Stimulated activated CD4-positive, alpha-beta T cell treated with anti-CD3 and anti-CD28 coated beads, Interleukin-15, amount 100 ng/mL, for 1 hour (primary cell): ENCODE data around the gene C16orf92.
A peak's percentile ranks its signal among the peaks of the same experiment; 100 is the strongest.
"Not testable (repeated sequence)": the region's sequence is repeated elsewhere in the genome, so short reads cannot be mapped to it uniquely, and the experiment has no call there.

ENCODE experiments used
- DNase-seq, 2 donors: peaks; one replicate each; pipeline ENCODE4 v3.0.0-alpha.2; 2020; ENCODE audit warnings: low read depth in 1 of 2, low spot score in 1 of 2

Gene C16orf92

DNA sequence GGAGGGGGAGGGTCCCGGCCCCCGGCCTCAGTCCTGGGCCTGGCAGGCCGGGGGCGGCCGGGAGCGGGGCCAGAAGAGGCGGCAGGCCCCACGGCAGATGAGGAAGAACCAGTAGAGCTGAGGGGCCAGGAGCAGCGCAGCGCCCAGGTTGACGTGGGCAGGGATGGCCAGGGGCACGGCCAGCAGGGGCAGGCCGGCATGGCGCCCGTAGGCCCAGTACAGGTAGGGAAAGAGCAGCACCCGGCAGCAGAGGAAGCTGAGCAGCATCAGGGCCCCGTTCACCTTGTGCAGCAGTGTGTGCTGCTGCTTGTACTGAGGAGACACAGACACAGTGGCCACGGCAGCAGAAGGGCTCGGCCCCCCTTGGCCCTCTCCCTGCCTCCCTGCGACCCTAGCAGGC lies 2.2 kb downstream of the C16orf92 start:
- DNase-seq: no peak

DNA sequence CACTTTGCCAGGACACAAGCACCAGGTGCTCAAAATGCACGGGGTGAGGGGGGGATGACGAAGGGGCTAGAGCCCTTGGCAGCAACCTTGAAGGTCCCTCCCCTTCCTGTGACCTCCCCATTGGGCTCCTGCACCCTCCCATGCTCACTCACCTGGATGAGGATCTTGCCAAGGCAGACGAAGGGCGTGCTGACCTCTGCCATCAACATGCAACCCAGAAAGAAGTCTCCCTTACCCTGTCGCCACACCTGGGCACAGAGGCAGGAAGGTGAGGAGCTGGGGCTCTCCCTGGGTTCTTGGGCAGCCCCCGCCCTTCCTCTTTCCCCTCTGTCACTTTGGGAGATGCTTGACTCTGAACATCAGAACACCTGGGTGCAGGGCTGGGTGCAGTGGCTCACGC lies 2.6 kb downstream of the C16orf92 start:
- DNase-seq: no peak

DNA sequence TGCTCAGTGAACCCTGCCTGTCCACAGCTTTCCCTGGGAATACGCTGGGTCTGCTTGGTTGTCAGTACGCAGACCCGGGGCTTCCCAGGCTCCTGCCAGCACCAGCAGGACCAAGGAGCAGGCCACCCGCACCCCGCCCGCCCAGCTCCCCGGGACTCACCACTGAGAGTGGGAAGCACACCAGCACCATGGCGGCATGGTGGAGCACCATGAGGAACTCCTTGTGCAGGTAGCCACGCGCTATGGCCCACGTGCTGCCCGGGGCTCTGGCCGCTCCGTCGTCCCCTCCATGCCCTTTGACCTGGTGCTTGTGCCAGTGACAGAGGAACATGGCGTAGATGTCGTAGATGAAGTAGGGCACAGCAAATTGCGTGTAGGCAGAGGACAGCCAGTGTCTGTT lies 3.5 kb downstream of the C16orf92 start:
- no peak for DNase-seq

DNA sequence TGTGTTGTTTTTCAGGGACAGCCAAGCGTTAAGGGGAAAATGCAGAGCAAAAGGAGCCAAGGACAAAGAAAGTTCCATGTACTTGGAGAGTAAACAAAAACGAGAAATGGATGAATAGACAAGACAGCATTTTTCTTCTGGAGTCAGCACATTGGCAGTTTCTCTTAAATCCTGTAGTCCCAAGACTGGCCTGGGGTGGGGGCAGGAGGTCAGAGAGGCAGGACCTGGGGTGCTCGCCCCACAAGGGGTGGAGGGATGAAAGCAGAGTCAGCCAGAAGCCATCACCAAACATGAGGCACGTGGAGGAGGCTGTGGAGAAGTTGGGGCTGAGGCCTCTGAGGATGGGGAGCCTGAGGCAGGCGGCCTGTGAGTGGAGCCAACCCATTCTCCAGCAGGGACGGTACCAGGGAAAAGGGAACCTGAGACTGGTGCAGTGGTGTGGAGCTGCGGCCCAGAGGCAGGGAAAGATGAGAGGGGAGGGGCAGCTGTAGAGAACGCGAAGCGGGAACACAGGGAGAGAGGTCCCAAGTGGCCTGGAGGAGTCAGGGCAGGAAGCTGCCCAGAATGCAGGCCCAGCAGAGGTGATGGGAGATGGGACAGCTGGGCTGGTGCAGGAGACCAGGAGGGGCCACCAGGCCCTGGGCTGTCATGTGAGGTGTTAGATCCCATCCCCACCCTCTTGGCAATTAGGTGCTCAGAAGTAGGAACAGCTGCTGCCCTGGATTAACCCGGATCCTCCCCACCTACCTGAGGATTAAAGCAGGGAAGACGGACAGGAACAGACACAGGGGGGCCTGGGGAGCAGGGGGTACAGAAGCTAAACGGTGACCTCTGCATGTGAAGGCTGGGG lies 4.8 kb downstream of the C16orf92 start:
- DNase-seq: no peak

DNA sequence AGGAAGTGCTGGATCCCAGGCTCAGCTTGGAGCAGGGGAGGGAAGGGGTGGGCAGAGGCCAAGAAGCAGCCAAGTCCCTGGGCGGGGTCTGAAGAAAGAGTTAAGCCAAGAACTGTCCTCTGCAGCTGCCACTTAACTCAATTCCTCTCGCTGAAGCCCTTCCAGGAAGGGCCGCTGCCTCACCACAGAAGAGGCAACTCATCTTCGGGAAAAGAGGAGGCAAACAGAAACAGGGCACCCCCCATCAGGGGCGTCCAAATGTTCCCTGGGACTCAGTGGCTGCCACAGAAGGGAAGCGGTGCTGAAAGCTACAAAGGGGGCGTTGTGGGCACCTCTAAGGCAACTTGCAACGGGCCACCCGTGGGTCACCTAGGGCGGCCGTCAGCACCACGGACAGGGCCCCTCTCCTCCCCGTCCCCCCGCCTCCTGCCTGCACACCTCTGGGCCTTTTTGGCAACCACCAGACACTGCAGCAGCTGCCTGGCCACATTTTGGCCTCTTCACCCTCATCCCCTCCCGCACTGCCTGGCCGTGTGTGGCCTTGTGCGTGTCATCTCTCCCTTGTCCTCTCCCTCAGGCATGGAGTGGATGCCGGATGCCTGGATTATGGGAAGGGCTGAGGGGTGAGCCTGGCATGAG lies 5.6 kb downstream of the C16orf92 start:
- no peak for DNase-seq

DNA sequence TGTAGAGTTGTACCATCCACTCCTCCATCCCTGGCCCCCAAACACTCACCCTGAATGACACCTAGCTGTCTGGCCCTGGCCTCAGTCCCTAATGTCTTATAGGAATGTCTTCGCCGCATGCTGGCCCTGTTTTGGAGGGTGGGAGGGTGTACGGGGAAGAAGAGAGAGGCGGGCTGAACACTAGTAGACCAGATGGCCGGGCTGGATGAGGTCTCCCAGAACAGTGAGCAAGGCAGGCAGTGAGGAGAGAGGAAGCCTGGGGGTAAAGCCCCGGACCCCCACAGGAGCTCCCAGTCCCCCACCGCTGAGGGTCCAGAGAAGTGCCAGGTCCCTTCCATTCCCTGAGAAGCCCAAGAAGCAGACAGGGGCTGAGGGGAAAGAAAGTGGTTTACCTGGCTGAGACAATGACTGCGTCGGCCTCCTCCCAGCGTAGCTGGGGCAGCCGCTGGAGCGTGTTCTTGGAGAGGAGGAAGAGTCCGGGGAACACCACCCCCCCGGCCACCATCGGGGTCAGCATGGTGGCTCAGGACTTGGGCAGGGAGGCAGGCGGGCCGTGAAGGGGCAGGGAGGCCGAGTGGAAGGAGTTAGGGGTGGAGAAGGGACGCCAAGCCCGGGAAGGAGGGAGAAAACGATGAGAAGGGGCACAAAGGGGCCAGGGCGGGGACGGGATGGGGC lies 7.2 kb downstream of the C16orf92 start:
- no peak for DNase-seq

DNA sequence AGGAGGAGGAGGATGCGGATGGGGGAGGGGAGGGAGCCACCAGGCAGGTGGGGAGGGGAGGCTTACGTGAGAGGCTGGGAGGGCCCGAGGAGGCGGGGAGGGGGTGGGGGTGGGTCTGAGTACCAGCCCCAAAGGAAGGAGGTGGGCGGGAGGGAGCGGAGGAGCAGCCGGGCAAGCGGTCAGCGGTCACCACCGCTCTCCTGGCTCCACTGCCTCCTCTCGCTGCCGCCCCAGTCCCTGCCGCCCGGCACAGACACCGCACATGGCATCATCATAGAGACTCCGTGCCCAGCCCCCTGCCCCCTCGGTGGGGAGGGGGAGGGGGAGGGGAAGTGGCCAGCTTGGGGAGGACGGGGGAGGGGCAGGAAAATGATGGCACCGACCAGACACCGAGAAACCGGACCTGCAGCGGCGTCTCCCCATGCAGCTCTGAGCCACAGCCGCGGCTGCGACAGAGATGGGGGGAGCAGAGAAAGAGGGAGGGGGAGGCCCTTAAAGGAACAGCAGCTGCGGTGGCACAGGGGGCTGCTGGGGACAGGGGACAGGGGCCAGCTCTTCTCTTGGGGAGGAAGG lies 7.9 kb downstream of the C16orf92 start, which contains the start of gene TLCD3B:
Gene TLCD3B (minus strand): TSS at position 431 of the 573 bp plus-strand sequence. CDS start 744 bp downstream, outside the sequence.
- DNase-seq: no peak

DNA sequence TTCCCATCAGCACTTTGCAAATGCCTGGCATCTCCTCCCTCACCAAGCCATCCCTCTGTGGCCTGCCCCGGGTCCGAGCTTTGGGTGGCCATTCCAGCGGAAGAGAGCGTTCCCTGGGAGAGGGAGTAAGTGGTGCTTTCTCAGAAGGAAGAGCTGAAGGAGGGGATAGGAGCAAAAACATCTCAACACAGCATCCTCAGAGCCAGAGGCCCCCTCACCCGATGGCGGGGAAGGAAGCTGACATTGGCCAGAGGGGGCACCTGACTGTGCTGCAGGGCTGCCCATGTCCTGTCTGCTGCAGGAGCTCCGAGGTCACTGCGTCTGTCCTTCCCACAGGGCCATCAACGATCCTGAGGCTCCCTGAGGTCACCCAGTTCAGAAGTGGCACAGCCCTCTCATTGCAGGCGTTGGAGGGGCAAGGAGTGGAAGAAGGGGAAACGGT lies 8.5 kb downstream of the C16orf92 start:
- DNase-seq: no peak

DNA sequence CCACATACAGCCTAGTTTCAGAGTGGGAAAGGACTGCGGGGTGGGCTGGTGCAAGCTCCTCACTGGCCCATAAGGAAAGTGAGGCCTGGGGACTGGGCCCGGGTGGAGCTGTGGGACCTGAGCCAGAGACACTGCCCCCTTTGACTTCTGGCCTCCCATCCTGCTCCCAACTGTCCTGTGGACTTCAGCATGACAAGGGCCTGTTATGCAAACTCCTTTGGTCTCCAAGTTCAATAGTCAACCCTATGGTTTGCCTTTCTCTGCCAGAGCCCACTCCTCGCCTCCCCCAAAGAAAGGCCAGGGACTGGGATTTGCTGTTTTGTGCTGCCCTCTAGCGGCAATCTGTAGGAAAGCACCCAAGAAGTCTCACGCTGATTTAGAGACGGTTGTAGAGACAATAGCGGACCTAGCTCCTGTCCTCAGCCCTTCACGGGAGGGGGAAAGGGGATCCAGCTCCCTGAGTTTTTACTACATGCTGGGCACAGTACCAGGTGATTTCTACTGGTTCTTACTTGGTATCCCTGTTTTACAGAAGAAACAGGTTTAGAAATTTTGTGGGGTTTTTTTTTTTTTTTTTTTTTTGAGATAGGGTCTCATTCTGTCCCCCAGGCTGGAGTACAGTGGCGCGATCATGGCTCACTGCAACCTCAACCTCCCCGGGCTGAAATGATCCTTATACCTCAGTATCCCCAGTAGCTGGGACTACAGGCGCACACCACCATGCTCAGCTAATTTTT lies 9.3 kb downstream of the C16orf92 start:
- DNase-seq: no peak

DNA sequence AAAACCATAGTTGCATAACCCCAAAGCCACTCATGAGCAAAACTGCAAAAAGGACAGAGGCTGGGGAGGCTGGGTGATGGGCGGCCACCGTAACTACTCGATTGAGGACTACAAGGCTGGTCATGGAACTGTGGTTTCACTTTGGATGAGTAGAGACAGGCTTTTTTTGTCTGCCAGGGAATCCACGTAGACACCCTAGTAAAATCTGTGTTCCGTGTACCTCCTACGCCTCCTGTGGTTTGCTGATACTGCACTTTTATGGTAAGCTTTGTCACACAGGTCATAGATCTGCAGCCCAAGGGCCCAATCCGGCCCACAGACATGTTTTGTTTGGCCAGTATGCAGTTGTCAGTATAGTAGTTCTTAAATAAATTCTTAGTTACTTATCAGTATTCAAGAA lies 10.3 kb downstream of the C16orf92 start:
- no peak for DNase-seq

DNA sequence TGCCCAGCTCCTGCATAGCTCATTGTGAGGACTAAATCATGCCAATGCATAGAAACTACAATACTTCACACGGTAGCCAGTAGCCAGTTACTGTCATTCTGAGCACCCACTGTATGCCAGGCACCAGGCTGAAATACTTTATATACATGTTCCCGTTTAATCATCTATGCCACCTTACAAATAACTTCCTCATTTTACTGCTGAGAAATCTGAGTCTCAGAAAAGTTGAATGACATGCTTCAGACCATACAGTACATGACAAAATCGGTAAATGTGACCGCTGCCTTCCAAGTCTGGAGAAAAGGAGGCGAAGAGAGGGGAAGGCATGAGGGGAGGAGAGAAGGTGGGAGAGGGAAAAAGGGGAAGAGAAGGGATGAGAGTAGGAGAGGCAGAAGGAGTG lies 17.2 kb downstream of the C16orf92 start:
- DNase-seq: no peak

DNA sequence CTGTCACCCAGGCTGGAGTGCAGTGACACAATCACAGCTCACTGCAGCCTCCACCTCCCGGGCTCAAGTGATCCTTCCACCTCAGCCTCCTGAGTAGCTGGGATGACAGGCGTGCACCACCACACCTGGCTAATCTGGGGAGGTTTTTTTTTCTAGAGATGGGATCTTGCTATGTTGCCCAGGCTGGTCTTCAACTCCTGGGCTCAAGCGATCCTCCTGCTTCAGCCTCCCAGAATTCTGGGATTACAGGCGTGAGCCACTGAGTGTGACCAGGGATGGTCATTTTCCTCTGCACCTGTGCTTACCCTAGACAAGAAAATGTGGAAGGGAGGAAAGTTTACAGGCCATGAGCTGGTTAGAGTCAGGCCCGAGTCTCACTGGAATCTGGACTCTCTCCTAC lies 17.7 kb downstream of the C16orf92 start:
- not testable (repeated sequence) for DNase-seq

DNA sequence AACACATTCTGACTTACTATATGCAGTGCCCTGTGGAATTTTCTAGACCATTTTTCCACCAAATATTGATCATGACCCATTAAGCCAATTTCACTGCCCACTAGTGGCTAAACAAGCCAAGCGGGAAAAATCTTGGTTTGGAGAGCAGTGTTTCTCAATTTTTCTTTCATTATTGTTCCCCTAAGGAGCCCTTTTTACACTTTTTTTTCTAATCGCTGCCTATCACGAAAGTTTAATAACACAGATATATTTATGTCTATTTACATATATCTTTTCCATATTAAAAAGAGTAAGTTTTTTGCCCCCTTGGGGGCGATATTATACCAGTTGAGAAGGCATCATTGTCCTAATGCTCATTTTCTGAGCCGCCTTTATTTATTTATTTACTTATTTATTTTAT lies 18.8 kb downstream of the C16orf92 start:
- DNase-seq: no peak

DNA sequence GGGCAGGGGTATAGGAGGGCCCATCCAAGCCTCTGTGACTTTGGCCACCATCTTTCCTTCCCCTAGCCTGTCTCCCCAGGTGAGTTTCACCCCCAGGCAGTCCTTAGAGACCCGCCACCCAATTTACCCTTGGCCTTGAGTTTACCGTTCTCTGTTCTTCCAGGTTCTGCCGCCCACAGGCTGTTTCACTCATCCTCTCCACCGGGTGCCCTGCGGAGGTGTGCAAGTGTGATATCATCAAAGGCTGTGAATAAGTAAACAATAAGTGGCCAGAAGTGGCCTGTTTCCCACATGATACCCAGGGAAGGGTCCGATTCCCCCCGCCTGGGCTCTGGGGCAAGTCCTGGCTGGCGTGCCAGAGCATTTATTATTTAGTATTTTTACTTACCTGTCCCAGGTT lies 23.2 kb downstream of the C16orf92 start:
- DNase-seq: no peak

DNA sequence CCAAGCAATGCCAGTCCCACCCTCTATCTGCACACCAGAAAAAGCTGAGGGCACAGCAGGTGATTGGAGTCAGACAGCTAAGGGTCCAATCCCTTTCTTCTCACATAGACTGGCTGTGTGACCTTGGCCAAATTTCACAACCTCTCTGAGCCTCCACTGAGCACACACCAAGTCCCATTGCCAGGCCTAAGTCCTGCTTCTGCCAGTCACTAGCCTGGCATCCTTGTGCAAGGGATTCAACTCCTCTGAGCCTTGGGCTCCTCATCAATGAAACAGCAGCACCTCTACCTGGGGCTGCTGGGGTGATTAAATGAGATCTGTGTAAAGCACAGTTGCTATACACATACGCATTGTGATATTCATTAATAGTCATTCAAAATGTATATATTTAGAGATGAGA lies 23.6 kb downstream of the C16orf92 start:
- no peak for DNase-seq

DNA sequence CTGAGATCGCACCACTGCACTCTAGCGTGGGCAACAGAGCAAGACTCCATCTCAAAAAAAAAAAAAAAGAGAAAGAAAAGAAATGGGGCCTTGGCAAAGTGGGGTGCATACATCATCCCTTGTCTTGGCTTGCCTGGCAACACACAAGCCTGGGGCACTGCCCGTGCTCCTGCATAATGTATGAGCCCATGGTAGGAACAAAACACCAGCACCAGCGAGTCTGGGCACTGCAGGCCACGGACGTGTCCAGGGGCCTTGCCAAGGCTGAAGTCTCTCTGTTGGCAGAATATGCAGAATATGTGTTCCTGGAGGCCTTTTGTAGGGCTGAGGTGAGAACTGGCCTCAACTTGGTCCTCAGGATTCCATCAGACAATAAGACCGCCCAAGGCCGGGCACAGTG lies 26.9 kb downstream of the C16orf92 start:
- DNase-seq: no peak

DNA sequence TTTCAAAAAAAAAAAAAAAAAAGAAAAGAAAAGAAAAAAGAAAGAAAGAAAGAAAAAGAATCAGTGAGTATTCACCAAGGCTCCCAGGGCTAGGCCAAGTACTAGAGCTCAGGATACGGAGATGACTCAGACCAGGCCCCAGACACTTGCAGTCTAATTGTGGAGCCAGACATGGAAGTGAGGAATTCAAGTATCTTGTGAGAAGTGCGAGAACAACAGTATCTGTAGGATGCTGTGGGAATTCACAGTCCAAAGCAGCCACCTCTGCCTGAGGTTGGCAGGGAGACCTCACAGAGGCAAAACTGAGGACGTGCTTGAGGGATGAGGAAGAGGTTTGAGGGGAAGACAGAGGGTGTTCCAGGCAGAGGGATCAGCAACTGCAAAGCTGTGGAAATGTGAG lies 28.5 kb downstream of the C16orf92 start:
- DNase-seq: no peak

DNA sequence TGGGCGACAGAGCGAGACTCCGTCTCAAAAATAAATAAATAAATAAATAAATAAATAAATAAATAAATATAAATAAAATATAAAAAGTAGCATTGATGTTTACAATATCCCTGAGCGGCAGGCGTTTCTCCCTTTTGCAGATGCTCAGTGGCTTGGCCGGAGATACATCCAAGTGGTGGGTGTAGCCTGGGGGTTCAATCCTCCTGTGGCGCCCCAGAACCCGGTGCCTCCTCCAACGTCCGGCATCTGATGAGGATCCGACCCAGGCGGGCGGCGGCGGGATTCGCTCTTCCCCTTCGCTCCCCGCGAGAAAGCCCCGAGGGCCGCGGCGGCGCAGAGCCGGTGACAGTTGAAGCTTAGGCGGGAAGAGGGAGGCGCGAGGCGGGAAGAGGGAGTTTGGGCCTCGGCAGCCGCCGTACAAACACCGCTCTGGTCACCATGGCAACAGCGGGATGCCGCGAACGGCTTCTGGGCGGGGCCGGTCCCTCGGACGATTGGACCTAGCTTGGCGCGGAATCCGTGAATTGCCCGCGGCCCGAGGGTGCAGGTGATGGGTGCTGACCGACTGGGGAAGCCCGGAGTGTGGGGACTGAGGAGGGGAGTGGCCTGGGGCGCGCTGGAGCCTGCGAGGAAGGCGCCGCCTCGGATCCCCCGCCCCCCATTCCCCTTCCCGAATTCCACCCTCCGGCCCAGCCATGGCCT lies 29.8 kb downstream of the C16orf92 start:
- DNase-seq: peak; percentile 73 to 83

DNA sequence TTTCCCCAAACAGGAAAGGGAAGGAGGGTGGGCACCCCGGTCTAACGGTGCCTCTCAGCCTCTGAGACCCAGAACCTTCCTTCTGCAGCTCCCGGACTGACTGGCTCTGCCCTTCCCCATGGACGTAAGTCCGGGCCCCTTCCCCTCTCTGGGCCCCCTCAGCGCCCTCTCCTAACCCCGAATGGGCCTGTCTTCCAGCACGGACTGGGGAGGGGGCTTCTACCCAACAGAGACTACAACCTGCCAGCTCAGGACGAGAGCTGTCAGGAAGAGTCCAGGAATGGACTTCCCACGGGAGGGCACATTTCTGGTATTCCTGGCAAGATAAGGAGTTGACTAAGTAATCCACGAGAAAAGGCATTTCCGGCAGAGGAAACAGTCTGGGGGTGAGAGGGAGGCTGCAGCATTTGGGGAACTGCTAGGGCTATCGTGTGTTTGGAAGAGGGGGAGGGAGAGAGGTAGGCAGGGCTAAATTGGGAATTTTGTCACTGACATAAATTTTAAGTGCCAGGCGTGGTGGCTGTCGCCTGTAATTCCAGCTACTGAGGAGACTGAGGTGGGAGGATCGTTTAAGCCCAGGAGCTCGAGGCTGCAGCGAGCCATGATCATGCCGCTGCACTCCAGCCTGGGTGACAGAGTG lies 30.5 kb downstream of the C16orf92 start:
- no peak for DNase-seq

DNA sequence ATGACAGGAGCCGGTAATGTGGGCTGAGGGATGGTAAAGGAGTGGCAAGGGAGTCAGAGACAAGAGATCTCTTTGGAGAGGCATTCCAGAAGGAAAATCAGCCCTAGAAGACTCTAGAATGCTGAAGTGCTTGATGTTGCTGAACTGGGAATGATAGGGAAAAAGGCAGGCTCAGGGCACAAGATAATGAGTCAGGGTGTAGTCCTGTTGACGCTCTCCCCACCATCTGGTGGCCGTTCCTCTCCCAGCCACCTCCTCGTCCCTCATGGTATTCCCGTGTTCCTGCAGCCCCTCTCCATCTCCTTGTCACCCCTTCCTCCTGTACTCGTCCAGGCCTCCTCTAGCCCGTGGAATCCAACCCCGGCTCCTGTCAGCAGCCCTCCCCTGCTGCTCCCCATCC lies 31.5 kb downstream of the C16orf92 start:
- DNase-seq: no peak
